Astrocyte of the spinal cord (primary cell): Measurements from ENCODE around the gene FBRSL1.

Experiments used
- DNase-seq: peaks from one replicate; pipeline ENCODE4 v3.0.0; 2011; ENCODE audit warnings: low read depth, low spot score
- H3K4me3 ChIP-seq: 2 replicates; pipeline ENCODE4 v1.5.1; 2011; ENCODE audit warnings: low read depth, mild to moderate bottlenecking, low read length, moderate library complexity
- CTCF ChIP-seq: IDR thresholded peaks from 2 replicates; pipeline ENCODE4 v1.5.1; 2012; ENCODE audit warnings: low read depth, mild to moderate bottlenecking, low read length, inconsistent platforms
- in situ Hi-C: cut with HindIII; loops from 2 replicates; pipeline ENCODE4 v1.10.0; 2017; ENCODE audit warnings: low sequenced_read_pairs

The FBRSL1 gene

GRCh38 chr12:132550830-132551640 is 61.1 kb downstream of the FBRSL1 start:
- DNase-seq, result no peak
- no peak overlapping the region for H3K4me3 ChIP-seq
- no peak for TF ChIP-seq CTCF
- in situ Hi-C loops, result no loop called here

- in situ Hi-C loops, result no loop called here
- DNase-seq, result no peak
Observed at GRCh38 chr12:132551641-132552031, 61.7 kb downstream of the FBRSL1 start.

GRCh38 chr12:132554845-132555630 is 65.1 kb downstream of the FBRSL1 start:
- peak; percentile 37 for TF ChIP-seq CTCF
- in situ Hi-C loops, result no loop called here
- H3K4me3 ChIP-seq, result no peak overlapping the region
- no peak for DNase-seq

More at GRCh38 chr12:132551641-132552031, 61.7 kb downstream of the FBRSL1 start:
- no peak for TF ChIP-seq CTCF
- no peak overlapping the region for H3K4me3 ChIP-seq

GRCh38 chr12:132555686-132556085 is 65.7 kb downstream of the FBRSL1 start:
- H3K4me3 ChIP-seq, result no peak overlapping the region
- DNase-seq, result no peak
- TF ChIP-seq CTCF, result no peak
- in situ Hi-C loops, result no loop called here

- in situ Hi-C loops, result no loop called here
- no peak for DNase-seq
Observed at GRCh38 chr12:132556216-132556615, 66.3 kb downstream of the FBRSL1 start.

GRCh38 chr12:132556801-132557200 is 66.8 kb downstream of the FBRSL1 start:
- DNase-seq, result no peak
- H3K4me3 ChIP-seq, result no peak overlapping the region
- no peak for TF ChIP-seq CTCF
- in situ Hi-C loops, result no loop called here

More at GRCh38 chr12:132556216-132556615, 66.3 kb downstream of the FBRSL1 start:
- TF ChIP-seq CTCF, result no peak
- H3K4me3 ChIP-seq, result no peak overlapping the region
